ENCODE measurements around the gene RAI14.

- TF ChIP-seq CTCF (IDR thresholded peaks at IDR 0.05; ENCODE audit: extremely low read depth in 1 of 2, insufficient read depth in 1 of 2, low read depth in 1 of 2, low read length in 2 of 2) (peak in 1 of 2 donors; percentile 6), JUN (IDR thresholded peaks at IDR 0.05; ENCODE audit: borderline replicate concordance, insufficient read depth, insufficient read length, low read depth) (peak; percentile 94), EZH2 (IDR thresholded peaks at IDR 0.05; ENCODE audit: borderline replicate concordance, low read depth, low read length, severe bottlenecking) (no peak), MAX (IDR thresholded peaks at IDR 0.05; ENCODE audit: insufficient read depth, insufficient read length) (no peak), POLR2A (IDR thresholded peaks at IDR 0.05; ENCODE audit: low read depth, low read length) (no peak), POLR2AphosphoS5 (IDR thresholded peaks at IDR 0.05; ENCODE audit: insufficient read depth, low read depth, low read length) (no peak), GATA2 (IDR thresholded peaks at IDR 0.05; ENCODE audit: insufficient read depth, insufficient read length, low read depth, low read length) (no peak), MYC (IDR thresholded peaks at IDR 0.05; ENCODE audit: low read depth, low read length) (no peak), FOS (IDR thresholded peaks at IDR 0.05; ENCODE audit: borderline replicate concordance, insufficient read depth, low read length) (peak; percentile 92)
Measured at GRCh38 chr5:34686762-34687268, 30.7 kb downstream of the RAI14 start.

Data from endothelial cell of umbilical vein (primary cell).